Left lung (tissue), 10 donors: ENCODE measurements around the gene CDKN2B. TPM values are rescaled to one million over a fixed set of nuclear protein-coding genes. Genes with fewer than 3 reads are reported as not detected.

Source experiments
- ATAC-seq: fragments of 200-7000 bp; cut with Tn5 transposase; one replicate; pipeline ENCODE4 v1.9.1; 2020; ENCODE audit warnings: moderate library complexity
- DNase-seq, 4 donors: peaks; one replicate each; pipeline ENCODE4 v3.0.0-alpha.2; 2013 to 2020
- H3K27ac ChIP-seq, 2 donors: fragments of 200-600 bp; sonication (generic) in 1 of 2; one replicate each; pipeline versions ENCODE4 v1.5.0 to v1.8.0; 2020 to 2021
- H3K27me3 ChIP-seq, 2 donors: fragments of 200-600 bp; sonication (generic) in 1 of 2; one replicate each; pipeline versions ENCODE4 v1.5.0 to v1.8.0; 2020 to 2021
- H3K36me3 ChIP-seq, 2 donors: fragments of 200-600 bp; sonication (generic) in 1 of 2; one replicate each; pipeline versions ENCODE4 v1.5.0 to v1.8.0; 2020 to 2021
- H3K4me1 ChIP-seq, 2 donors: fragments of 200-600 bp; one replicate each; pipeline ENCODE4 v1.8.0; 2021
- H3K4me3 ChIP-seq, 2 donors: fragments of 200-600 bp; sonication (generic) in 1 of 2; one replicate each; pipeline versions ENCODE4 v1.5.0 to v1.8.0; 2020 to 2021; ENCODE audit warnings: mild to moderate bottlenecking in 1 of 2
- H3K9me3 ChIP-seq, 2 donors: fragments of 200-600 bp; sonication (generic) in 1 of 2; one replicate each; pipeline versions ENCODE4 v1.5.0 to v1.8.0; 2020 to 2021
- CTCF ChIP-seq, 2 donors: fragments of 200-600 bp; sonication (generic) in 1 of 2; IDR thresholded peaks; one replicate each; pipeline versions ENCODE4 v1.5.0 to v1.8.0; 2021; ENCODE audit warnings: antibody characterized with exemption in 2 of 2
- intact Hi-C, 2 donors: fragments of 100-400 bp; cut with DNase I; formaldehyde crosslinking; loops; one replicate each; pipeline versions ENCODE4 v1.11.2 to v1.14.2; 2022
- polyA plus RNA-seq, 6 donors: library from polyadenylated mRNA; unstranded; fragments of 120-200 nt; gene quantifications; one replicate each; pipeline ENCODE4 v1.2.1, GENCODE V29; 2013; ENCODE audit not compliant: insufficient read length in 6 of 6
- total RNA-seq, 2 donors: library from RNA; stranded (reverse); fragmentation: NEBNext Ultra II Directional; extraction: Animal tissue kit (Norgen Biotek cat#: 25700); gene quantifications; one replicate each; pipeline ENCODE4 v1.2.1, GENCODE V29; 2021
- donor health status: DM: no; HTN: yes; CAD: no.
- donor health status: DM: no; HTN: no; CAD: no.

Gene CDKN2B
- total and polyA plus RNA-seq, 8 donors, result 0.06 to 75.6 (median 0.14) TPM; not detected in 1

DNA sequence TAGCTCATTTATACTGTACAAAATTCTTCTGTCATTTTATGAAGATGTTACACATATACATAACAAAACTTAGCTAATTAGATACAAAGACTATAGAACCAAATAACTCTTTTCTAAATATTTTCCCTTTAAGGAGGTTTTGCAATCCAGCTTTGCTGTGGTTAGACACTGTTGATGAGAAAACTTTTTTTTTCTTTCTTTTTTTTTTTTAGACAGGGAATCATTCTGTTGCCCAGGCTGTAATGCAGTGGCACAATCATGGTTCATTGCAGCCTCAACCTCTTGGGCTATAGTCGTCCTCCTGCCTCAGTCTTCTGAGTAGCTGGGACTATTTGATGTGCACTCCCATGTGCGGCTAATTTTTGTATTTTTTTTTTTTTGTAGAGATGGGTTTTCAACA lies 38.5 kb upstream of the CDKN2B start:
- ATAC-seq (no peak), DNase-seq (no peak)
- H3K4me1 ChIP-seq, result no peaks in the 10 kb centered on the region
- no peaks in the 10 kb centered on the region for H3K9me3 ChIP-seq
- H3K4me3 ChIP-seq, result no peak overlapping the region
- H3K27ac ChIP-seq, result no peak overlapping the region
- intact Hi-C loops, result no loop called here
- no peaks in the 10 kb centered on the region for H3K27me3 ChIP-seq
- no peaks in the 10 kb centered on the region for H3K36me3 ChIP-seq
- no peak for TF ChIP-seq CTCF (IDR thresholded peaks at IDR 0.05)

DNA sequence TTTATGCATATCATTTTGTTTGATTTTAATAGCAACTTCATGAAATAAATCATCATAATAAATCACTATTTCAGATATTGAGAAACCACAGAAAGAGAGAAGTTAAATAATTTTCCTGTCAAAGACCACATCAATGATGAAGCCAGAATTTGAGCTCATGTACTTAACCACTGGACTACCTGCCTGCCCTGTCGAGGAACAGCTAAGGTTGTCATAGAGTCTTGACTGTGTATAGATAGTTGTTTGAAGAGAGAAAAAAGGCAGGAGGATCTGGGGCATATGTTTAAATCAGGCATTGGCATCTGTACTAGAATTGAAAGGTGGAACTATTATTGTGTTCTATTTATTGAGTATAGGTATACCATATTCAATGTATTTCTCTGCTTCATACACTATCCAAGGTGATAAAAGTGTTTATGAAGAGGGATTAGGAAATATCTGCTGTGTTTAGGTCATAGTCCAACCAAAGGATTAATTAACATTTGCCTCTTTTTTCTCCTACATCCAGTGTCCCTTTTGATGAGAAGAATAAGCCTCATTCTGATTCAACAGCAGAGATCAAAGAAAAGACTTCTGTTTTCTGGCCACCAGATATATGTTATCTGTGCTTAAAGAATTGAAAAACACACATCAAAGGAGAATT lies 37.3 kb upstream of the CDKN2B start:
- Histone ChIP-seq H3K27me3 (no peaks in the 10 kb centered on the region), H3K36me3 (no peaks in the 10 kb centered on the region), H3K27ac (no peak overlapping the region), H3K9me3 (no peaks in the 10 kb centered on the region), H3K4me3 (no peak overlapping the region), H3K4me1 (no peaks in the 10 kb centered on the region)
- TF ChIP-seq CTCF (IDR thresholded peaks at IDR 0.05), result no peak
- intact Hi-C loops, result no loop called here
- DNase-seq (no peak), ATAC-seq (no peak)

DNA sequence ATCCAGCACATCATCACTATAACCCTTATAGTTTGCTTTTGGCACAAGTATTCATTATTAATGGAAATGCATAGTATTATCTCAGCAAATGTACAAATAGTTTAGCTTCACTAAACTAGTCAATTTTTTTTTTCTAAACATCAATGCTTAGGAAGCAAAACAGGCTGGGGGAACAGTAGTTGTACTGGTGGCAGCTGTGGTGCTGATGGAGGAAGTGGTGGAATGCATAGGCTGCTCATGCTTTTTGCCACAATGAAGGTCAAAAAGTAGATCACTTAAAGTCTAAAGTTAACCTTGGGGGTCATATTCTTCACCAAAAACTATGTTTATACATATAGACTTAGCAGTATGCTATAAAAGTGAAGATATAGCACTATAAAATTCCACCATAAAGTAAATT lies 36.3 kb upstream of the CDKN2B start:
- ATAC-seq, result no peak
- no peaks in the 10 kb centered on the region for H3K4me1 ChIP-seq
- no peak overlapping the region for H3K4me3 ChIP-seq
- TF ChIP-seq CTCF (IDR thresholded peaks at IDR 0.05), result no peak
- intact Hi-C loops, result no loop called here
- H3K36me3 ChIP-seq, result no peaks in the 10 kb centered on the region
- H3K27me3 ChIP-seq, result no peaks in the 10 kb centered on the region
- no peaks in the 10 kb centered on the region for H3K9me3 ChIP-seq
- no peak overlapping the region for H3K27ac ChIP-seq
- no peak for DNase-seq

GRCh38 chr9:22044583-22044982 lies 35.5 kb upstream of the CDKN2B start:
- H3K36me3 ChIP-seq, result no peaks in the 10 kb centered on the region
- no peaks in the 10 kb centered on the region for H3K27me3 ChIP-seq
- TF ChIP-seq CTCF (IDR thresholded peaks at IDR 0.05), result no peak
- no peak overlapping the region for H3K27ac ChIP-seq
- intact Hi-C loops, result no loop called here
- no peak for DNase-seq
- ATAC-seq, result no peak
- H3K4me3 ChIP-seq, result no peak overlapping the region
- no peaks in the 10 kb centered on the region for H3K9me3 ChIP-seq
- peaks cover 0 to 2% of the 10 kb centered on the region in 2 donors for H3K4me1 ChIP-seq

DNA sequence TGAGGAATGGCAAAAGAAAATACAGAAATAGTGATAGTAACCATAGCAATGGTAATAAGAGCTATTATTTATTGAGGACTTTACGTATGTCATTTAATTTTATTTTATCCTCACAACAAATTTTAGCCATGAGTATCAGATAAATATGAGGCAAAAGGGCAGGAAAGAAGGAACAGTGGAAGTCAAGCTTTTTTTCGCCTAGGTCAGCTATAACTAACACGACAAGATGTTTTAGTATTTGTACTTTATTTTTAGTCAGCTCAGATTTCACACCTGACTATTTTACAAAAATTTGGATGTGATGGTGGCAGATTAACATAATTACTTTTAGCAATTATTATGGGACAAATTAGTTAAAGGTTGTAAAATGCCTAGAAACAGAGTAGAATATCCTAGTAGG lies 34.8 kb upstream of the CDKN2B start:
- intact Hi-C loops, result no loop called here
- no peak for DNase-seq

More for the DNA sequence above, 34.8 kb upstream of the CDKN2B start:
- H3K9me3 ChIP-seq, result no peaks in the 10 kb centered on the region
- no peak for TF ChIP-seq CTCF (IDR thresholded peaks at IDR 0.05)
- H3K36me3 ChIP-seq, result no peaks in the 10 kb centered on the region
- H3K4me1 ChIP-seq, result peaks cover 0 to 8% of the 10 kb centered on the region in 2 donors
- no peaks in the 10 kb centered on the region for H3K27me3 ChIP-seq
- H3K4me3 ChIP-seq, result no peak overlapping the region
- no peak overlapping the region for H3K27ac ChIP-seq
- ATAC-seq, result no peak
